ENCODE data around the gene GUCY1B1. TPM values are rescaled to one million over a fixed set of nuclear protein-coding genes. Genes with fewer than 3 reads are reported as not detected.

Gene GUCY1B1
- total and polyA plus RNA-seq, 9 of the 15 experiments (the other 6 are each of a cell fraction or from before 2014, with no cell fraction given) = not detected

DNA sequence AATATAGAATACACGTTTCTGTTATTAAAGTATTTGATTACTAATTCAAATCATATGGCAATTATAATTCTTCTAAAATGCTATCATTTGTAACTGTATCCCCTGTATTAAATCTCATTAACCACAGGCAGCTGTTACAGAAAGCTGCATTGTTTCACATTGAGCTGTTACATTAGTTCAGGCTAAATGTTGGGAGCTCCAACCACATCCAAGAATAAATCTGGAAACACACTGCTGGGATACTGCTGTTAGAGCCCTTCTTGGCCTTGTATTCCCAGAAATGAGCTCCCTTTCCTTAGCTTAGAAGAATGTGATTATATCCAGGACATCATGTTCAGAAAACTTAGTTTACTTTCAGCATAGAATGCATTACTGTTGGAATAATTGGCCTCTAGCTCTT is 48.2 kb downstream of the GUCY1B1 start (continued):
- TF ChIP-seq, protein P1, sequence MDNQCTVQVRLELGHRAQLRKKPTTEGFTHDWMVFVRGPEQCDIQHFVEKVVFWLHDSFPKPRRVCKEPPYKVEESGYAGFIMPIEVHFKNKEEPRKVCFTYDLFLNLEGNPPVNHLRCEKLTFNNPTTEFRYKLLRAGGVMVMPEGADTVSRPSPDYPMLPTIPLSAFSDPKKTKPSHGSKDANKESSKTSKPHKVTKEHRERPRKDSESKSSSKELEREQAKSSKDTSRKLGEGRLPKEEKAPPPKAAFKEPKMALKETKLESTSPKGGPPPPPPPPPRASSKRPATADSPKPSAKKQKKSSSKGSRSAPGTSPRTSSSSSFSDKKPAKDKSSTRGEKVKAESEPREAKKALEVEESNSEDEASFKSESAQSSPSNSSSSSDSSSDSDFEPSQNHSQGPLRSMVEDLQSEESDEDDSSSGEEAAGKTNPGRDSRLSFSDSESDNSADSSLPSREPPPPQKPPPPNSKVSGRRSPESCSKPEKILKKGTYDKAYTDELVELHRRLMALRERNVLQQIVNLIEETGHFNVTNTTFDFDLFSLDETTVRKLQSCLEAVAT (IDR thresholded peaks at IDR 0.05) = no peak
- TF ChIP-seq TRIM28 (IDR thresholded peaks at IDR 0.05) (no peak), HMGN3 (IDR thresholded peaks at IDR 0.05; ENCODE audit: borderline replicate concordance, extremely low read depth, insufficient read length, low read depth, low read length) (no peak), NCOA1 (IDR thresholded peaks at IDR 0.05; ENCODE audit: low read depth) (no peak), C11orf30 (IDR thresholded peaks at IDR 0.05; ENCODE audit: low read depth) (no peak), ZNF217 (CRISPR knock-in tag; IDR thresholded peaks at IDR 0.05) (no peak), ZNF785 (CRISPR knock-in tag; IDR thresholded peaks at IDR 0.05) (no peak)

DNA sequence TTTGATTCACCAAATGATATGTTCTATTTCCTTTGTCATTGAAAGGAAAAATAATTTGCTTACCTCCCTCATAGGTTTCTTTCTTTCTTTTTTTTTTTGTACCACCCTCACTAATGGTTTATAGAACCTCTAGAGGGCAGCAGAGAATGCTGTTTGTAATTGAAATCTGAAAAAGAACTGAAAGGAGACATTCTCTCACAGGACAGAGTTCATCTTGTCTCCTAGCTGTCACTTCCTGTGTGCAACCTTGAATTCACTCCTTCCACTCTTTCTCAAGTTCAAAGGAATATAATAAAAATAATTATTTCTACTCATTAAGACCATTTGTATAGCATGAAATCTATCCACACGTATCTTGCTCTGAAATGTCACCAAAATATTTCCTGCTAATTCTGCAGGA is 51.0 kb downstream of the GUCY1B1 start:
- in situ Hi-C loops (cut with MboI) (no loop called here), intact Hi-C loops (cut with micrococcal nuclease) (no loop called here)
- DNase-seq (ENCODE audit: extremely low read depth in 1 of 4, low spot score in 3 of 4) = peak; percentile 4 to 28 (median 8)
- no peak overlapping the region for H3K27ac ChIP-seq (ENCODE audit: extremely low read depth, low read depth, low read length)
- CTCF ChIA-PET (ENCODE audit: low intra/inter-chr PET ratio) = no interaction called here
- H3K4me2 ChIP-seq (ENCODE audit: insufficient read depth, low read length) = no peak overlapping the region
- no peak overlapping the region for H2AFZ ChIP-seq (ENCODE audit: low read depth, low read length)
- H3K27me3 ChIP-seq (ENCODE audit: control insufficient read depth in 2 of 2, insufficient read depth in 2 of 2, low read length in 2 of 2) = no peaks in the 10 kb centered on the region
- no peak for FAIRE-seq
- no peaks in the 10 kb centered on the region for H3K9me1 ChIP-seq (ENCODE audit: control insufficient read depth, insufficient read depth, low read length)
- H3K79me2 ChIP-seq (ENCODE audit: control insufficient read depth, insufficient read depth, low read length) = no peaks in the 10 kb centered on the region
- no peaks in the 10 kb centered on the region for H4K20me1 ChIP-seq (replicated peaks; ENCODE audit: control insufficient read depth, insufficient read depth, low read length)
- no TSS peak for BruUV-seq (replicated peaks)
- no peak for ATAC-seq
- WGBS (ENCODE audit: insufficient coverage, low coverage, missing lambda C conversion rate) = 0% methylated on average over 1 of the region's 1 CpG
- H3K9me3 ChIP-seq (replicated peaks; ENCODE audit: control insufficient read depth, insufficient read depth, low read depth, low read length) = no peaks in the 10 kb centered on the region
- no peaks in the 10 kb centered on the region for H3K4me1 ChIP-seq (replicated peaks in 1 of 2; ENCODE audit: control insufficient read depth in 2 of 2, insufficient read depth in 2 of 2, low read length in 2 of 2)
- H3K36me3 ChIP-seq (ENCODE audit: control insufficient read depth, insufficient read depth, low read length) = no peaks in the 10 kb centered on the region
- no peak overlapping the region for H3K4me3 ChIP-seq
- POLR2A ChIA-PET = no interaction called here
- H3K9ac ChIP-seq (ENCODE audit: insufficient read depth in 1 of 2, low read depth in 2 of 2, low read length in 2 of 2) = no peak overlapping the region
- TF ChIP-seq ZNF778 (CRISPR knock-in tag; IDR thresholded peaks at IDR 0.05) = no peak
- no peak for TF ChIP-seq KAT8 (IDR thresholded peaks at IDR 0.05; ENCODE audit: low read depth)
- TF ChIP-seq NCOA6 (IDR thresholded peaks at IDR 0.05) = no peak
- TF ChIP-seq, protein P2, sequence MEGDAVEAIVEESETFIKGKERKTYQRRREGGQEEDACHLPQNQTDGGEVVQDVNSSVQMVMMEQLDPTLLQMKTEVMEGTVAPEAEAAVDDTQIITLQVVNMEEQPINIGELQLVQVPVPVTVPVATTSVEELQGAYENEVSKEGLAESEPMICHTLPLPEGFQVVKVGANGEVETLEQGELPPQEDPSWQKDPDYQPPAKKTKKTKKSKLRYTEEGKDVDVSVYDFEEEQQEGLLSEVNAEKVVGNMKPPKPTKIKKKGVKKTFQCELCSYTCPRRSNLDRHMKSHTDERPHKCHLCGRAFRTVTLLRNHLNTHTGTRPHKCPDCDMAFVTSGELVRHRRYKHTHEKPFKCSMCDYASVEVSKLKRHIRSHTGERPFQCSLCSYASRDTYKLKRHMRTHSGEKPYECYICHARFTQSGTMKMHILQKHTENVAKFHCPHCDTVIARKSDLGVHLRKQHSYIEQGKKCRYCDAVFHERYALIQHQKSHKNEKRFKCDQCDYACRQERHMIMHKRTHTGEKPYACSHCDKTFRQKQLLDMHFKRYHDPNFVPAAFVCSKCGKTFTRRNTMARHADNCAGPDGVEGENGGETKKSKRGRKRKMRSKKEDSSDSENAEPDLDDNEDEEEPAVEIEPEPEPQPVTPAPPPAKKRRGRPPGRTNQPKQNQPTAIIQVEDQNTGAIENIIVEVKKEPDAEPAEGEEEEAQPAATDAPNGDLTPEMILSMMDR (IDR thresholded peaks at IDR 0.05 in 2 of 3, conservative IDR thresholded peaks at IDR 0.05 in 1 of 3; ENCODE audit: insufficient read depth in 2 of 3, low read depth in 1 of 3, low read length in 3 of 3) = peak in 2 of 3 experiments; percentile 16 to 36; a peak in 2 of 6 replicates
- TF ChIP-seq, protein P3, sequence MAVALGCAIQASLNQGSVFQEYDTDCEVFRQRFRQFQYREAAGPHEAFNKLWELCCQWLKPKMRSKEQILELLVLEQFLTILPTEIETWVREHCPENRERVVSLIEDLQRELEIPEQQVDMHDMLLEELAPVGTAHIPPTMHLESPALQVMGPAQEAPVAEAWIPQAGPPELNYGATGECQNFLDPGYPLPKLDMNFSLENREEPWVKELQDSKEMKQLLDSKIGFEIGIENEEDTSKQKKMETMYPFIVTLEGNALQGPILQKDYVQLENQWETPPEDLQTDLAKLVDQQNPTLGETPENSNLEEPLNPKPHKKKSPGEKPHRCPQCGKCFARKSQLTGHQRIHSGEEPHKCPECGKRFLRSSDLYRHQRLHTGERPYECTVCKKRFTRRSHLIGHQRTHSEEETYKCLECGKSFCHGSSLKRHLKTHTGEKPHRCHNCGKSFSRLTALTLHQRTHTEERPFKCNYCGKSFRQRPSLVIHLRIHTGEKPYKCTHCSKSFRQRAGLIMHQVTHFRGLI (CRISPR knock-in tag; IDR thresholded peaks at IDR 0.05) = no peak
- TF ChIP-seq, protein P4, sequence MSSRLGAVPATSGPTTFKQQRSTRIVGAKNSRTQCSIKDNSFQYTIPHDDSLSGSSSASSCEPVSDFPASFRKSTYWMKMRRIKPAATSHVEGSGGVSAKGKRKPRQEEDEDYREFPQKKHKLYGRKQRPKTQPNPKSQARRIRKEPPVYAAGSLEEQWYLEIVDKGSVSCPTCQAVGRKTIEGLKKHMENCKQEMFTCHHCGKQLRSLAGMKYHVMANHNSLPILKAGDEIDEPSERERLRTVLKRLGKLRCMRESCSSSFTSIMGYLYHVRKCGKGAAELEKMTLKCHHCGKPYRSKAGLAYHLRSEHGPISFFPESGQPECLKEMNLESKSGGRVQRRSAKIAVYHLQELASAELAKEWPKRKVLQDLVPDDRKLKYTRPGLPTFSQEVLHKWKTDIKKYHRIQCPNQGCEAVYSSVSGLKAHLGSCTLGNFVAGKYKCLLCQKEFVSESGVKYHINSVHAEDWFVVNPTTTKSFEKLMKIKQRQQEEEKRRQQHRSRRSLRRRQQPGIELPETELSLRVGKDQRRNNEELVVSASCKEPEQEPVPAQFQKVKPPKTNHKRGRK (tag; IDR thresholded peaks at IDR 0.05) = no peak
- TF ChIP-seq ZNF589 (CRISPR knock-in tag; IDR thresholded peaks at IDR 0.05; ENCODE audit: low read depth) = no peak
- no peak for TF ChIP-seq YBX1 (IDR thresholded peaks at IDR 0.05)
- TF ChIP-seq ZNF23 (CRISPR knock-in tag; IDR thresholded peaks at IDR 0.05) = no peak
- TF ChIP-seq ZNF717 (CRISPR knock-in tag; IDR thresholded peaks at IDR 0.05) = no peak
- no peak for TF ChIP-seq IFI16 (CRISPR knock-in tag; IDR thresholded peaks at IDR 0.05)
